HG03135 (cell line): ENCODE data around the gene TNFSF11.

ENCODE experiments used
- ATAC-seq: cut with Tn5 transposase; IDR thresholded peaks from one replicate; pipeline ENCODE4 v1.9.1; 2021; ENCODE audit warnings: mild to moderate bottlenecking, moderate library complexity; ENCODE audit not compliant: unreplicated experiment

TNFSF11 gene

GRCh38 chr13:42651936-42652641, 78.1 kb downstream of the TNFSF11 start:
- no peak for ATAC-seq

GRCh38 chr13:42652642-42653415, 78.9 kb downstream of the TNFSF11 start:
- no peak for ATAC-seq

GRCh38 chr13:42653679-42654078, 79.7 kb downstream of the TNFSF11 start:
- ATAC-seq = no peak

- ATAC-seq = no peak
Observed at GRCh38 chr13:42654212-42654611, 80.3 kb downstream of the TNFSF11 start.

- ATAC-seq = no peak
Observed at GRCh38 chr13:42654722-42655121, 80.8 kb downstream of the TNFSF11 start.

GRCh38 chr13:42656161-42656560, 82.2 kb downstream of the TNFSF11 start:
- no peak for ATAC-seq

GRCh38 chr13:42656958-42657357, 83.0 kb downstream of the TNFSF11 start:
- ATAC-seq = no peak
